ENCODE results near the gene REL.

Gene REL

GRCh38 chr2:60964651-60965498 is 83.5 kb downstream of the REL start:
- no peak for DNase-seq (ENCODE audit: low read depth in 2 of 2)

GRCh38 chr2:60965499-60965785 is 84.1 kb downstream of the REL start:
- DNase-seq (ENCODE audit: low read depth in 2 of 2), result no peak

DNA sequence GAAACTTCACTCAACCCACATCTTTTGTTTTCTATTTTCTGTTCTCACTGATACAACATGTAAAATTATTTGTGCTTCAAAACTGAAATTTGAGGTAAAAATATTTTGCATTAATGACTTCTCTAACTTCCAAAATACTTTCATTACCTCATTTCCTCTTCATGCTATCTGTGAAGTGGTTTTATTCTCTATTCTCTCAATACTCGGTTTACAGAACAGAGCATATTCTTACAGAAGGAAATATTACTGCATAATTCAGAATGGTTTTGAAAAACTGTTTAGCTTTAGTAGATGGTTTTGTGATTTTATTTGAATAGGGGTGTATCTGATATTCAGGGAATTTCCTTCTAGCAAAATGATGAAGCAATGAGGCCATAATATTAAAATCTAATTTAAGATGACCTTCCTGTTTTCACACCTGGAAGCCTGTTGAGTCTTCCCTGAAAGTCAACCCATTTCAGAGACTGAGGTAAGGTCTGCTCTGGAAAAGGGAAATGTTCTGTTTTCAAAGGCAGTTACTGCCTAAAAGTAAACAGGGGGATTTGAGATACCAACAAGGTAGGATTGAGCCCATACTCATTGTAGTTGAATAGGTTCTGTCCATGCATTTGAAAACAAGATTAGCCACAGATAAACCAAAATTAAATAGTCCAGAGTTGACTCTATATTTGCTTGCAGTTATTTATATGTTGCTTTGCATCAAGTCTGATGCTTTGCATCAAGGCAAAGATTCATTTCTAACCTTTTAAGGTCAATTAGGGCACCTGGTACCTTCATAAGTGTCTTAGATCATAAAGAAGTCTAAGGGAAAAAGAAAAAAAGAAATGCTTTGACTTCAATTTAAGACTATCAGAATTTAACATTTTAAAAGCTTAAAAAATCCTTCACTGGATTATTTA is 85.4 kb downstream of the REL start:
- DNase-seq (ENCODE audit: low read depth in 2 of 2), result no peak

GRCh38 chr2:60972889-60973656 is 91.7 kb downstream of the REL start:
- no peak for DNase-seq (ENCODE audit: low read depth in 2 of 2)

- no peak for DNase-seq (ENCODE audit: low read depth in 2 of 2)
These were observed 92.3 kb downstream of the REL start for GRCh38 chr2:60973705-60974104.

DNA sequence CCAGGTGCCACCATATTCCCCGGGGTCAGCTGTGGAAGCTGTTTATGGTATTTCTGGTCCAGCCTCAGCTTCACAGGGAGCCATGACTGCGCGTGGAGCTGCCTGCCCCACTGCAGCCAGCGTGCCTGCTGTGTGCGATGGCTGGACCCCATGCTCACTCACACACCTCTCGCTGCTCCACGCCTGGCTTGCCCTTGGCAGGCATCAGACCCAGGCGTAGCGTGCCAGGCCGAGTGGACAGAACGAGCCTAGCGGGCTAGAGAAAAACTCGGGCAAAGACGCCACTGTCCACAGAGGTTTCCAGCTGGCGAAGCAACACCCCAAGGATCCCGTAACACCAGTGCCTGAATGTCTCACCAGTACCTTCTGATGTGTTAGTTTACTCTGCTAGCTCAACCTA is 93.3 kb downstream of the REL start:
- DNase-seq (ENCODE audit: low read depth in 2 of 2), result no peak
